SK-N-MC (cell line): ENCODE data around the gene LCE1A.

ENCODE experiments used
- DNase-seq: peaks from one replicate; pipeline ENCODE4 v3.0.0-alpha.2; 2011; ENCODE audit warnings: low read depth, low spot score
- H3K27ac ChIP-seq: fragments of 200-600 bp; sonication (generic); 2 replicates; pipeline ENCODE4 v1.5.1; 2016; ENCODE audit warnings: mixed run types
- H3K36me3 ChIP-seq: fragments of 200-600 bp; sonication (generic); 2 replicates; pipeline ENCODE4 v1.6.1; 2017; ENCODE audit warnings: antibody characterized with exemption, low read length, mixed read lengths; ENCODE audit not compliant: insufficient read depth
- H3K4me3 ChIP-seq: fragments of 200-600 bp; sonication (generic); 2 replicates; pipeline ENCODE4 v1.5.1; 2016
- H3K9ac ChIP-seq: fragments of 200-600 bp; sonication (generic); 2 replicates; pipeline ENCODE4 v1.8.0; 2017; ENCODE audit warnings: mixed run types, mixed read lengths; ENCODE audit not compliant: insufficient read length
- H3K9me3 ChIP-seq: fragments of 200-600 bp; sonication (generic); 2 replicates; pipeline ENCODE4 v1.6.1; 2017; ENCODE audit warnings: low read depth, mild to moderate bottlenecking, antibody characterized with exemption, low read length, moderate library complexity, mixed read lengths
- EZH2 ChIP-seq: fragments of 200-600 bp; sonication (generic); IDR thresholded peaks from one replicate; pipeline ENCODE4 v1.6.1; 2017; ENCODE audit warnings: antibody characterized with exemption
- FOXP2 ChIP-seq: optimal IDR thresholded peaks from 2 replicates; pipeline ENCODE3; 2011; ENCODE audit warnings: mild to moderate bottlenecking, moderate library complexity; ENCODE audit not compliant: insufficient read depth; ENCODE audit errors: extremely low read length, control extremely low read depth
- POLR2AphosphoS5 ChIP-seq: IDR thresholded peaks from 2 replicates; pipeline ENCODE4 v1.6.1; 2012; ENCODE audit warnings: mild to moderate bottlenecking, low read depth, low read length, borderline replicate concordance

LCE1A gene, protein sequence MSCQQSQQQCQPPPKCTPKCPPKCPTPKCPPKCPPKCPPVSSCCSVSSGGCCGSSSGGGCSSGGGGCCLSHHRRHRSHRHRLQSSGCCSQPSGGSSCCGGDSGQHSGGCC

DNA sequence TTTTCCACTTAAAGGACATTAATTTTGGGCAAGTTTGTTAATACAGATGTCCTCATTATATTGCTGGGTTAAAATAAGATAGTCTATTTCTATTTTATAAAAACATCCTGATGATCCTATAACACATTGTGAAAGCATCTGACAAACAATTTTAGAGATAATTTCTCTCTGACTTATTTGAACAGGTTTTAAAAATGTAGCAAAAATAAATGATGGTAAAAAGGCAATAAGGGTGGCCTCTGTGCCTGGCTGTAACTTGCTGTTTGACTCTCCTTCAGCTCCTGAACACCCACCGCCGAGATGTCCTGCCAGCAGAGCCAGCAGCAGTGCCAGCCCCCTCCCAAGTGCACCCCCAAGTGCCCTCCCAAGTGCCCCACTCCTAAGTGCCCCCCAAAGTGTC is at the start of gene LCE1A:
Gene LCE1A, plus strand, starts transcription at position 301 of the 400 bp plus-strand sequence. Its CDS starts 0 bp downstream, at position 301.
- Histone ChIP-seq H3K9me3 (no peaks in the 10 kb centered on the region), H3K9ac (no peak within 1 kb of the TSS), H3K4me3 (no peak within 1 kb of the TSS), H3K27ac (no peak within 1 kb of the TSS), H3K36me3 (no peaks in the 10 kb centered on the region)
- no peak for DNase-seq
- TF ChIP-seq POLR2AphosphoS5 (no peak), EZH2 (no peak), FOXP2 (no peak)

DNA sequence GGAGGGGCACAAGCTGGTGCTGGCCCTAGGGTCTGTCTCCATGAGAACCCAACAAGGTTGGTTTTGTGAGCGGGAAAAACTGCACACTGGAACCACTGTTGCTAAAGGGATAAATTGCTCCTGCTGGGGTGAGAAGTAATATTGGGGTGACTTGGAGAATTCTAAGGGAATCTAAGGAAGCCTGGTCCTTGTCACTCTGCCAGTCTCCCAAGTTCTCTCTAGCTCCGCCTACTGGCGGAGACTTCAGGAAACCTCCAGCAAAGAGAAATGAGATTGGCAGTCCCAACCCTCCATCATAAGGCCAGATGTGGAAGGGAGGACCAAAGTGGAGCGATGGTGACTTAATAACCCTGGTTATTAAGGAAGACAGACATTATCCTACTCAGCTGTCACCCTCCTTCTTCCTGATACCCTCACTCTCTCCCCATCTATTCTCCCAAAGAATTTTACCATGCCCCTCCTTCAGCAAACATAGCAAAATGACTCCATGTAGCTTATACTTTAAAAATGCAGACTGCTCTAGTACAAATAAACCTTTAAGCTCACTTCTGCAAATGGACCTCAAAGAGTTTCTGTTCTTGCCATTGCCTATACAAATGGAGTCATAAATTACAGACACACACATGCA is 49.6 kb upstream of the LCE1A start:
- DNase-seq: no peak
- Histone ChIP-seq H3K36me3 (no peaks in the 10 kb centered on the region), H3K9ac (no peak overlapping the region), H3K27ac (no peak overlapping the region), H3K9me3 (no peaks in the 10 kb centered on the region), H3K4me3 (no peak overlapping the region)
- TF ChIP-seq FOXP2: no peak
- no peak for TF ChIP-seq POLR2AphosphoS5
- no peak for TF ChIP-seq EZH2

DNA sequence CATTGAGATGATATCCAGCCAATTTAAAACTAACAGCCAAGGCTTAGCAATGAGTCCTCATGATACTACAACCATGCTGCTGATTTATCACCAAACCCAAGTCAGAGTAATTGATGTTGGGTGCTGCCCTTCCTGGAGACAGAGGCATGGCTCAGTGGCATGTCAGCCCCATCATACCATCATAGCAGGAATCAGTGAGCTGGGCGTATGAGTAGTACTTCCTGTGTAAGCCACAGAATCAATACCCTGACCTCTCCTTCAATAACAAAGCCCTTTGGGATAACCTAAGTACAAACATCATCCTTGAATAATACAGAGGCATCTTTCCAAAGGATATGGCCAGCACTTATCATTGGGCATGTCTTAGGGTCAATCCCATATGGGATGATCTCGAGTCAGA is 44.2 kb upstream of the LCE1A start:
- no peak overlapping the region for H3K27ac ChIP-seq
- H3K9me3 ChIP-seq: no peaks in the 10 kb centered on the region
- no peak overlapping the region for H3K9ac ChIP-seq
- H3K4me3 ChIP-seq: no peak overlapping the region
- H3K36me3 ChIP-seq: no peaks in the 10 kb centered on the region
- TF ChIP-seq FOXP2: no peak
- no peak for DNase-seq

DNA sequence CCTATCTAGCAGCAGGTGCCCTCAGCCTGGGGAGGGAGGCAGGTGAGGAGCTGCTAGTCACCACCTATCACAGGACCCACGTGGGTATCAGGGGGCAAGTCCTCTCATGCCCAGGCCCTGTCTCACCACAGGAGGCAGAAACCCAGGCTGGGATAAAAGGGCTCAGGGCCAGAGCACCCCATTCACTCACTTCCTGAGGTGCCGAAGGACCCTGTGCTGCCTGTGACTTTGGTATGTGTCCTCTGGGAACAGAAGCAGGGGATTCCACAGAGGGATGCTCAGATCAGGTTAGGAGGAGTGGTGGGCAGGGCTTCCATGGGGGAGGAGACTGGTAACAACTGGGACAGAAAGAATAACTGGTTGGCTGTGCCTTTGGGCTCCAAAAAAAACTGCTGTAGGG is 41.2 kb upstream of the LCE1A start, which contains the start of gene LCE1E:
Gene LCE1E, plus strand, starts transcription at position 181 of the 400 bp plus-strand sequence. CDS start 1,043 bp downstream, outside the sequence.
- TF ChIP-seq FOXP2 (no peak), EZH2 (no peak), POLR2AphosphoS5 (no peak)
- DNase-seq: no peak
- Histone ChIP-seq H3K9ac (no peak within 1 kb of the TSS), H3K9me3 (no peaks in the 10 kb centered on the region), H3K4me3 (no peak within 1 kb of the TSS), H3K27ac (no peak within 1 kb of the TSS), H3K36me3 (no peaks in the 10 kb centered on the region)

DNA sequence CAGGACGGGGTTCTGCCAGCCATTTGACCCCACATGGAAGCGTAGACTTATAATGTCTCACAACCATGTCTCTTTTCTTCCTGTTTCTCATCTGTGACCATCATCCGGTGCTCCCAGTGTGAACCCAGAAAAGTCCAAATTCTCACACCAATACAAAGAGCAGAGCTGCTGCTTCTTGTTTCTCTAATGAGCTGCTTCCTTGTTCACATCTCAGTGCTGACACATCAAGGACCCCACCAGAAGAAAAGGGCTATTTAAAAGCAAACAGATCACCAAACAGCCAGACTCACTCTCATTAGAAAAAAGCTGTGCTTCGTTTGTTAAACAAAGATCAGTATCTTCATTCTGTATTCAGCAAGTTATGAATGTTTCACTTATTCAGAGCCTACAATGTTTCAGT is 31.6 kb upstream of the LCE1A start:
- Histone ChIP-seq H3K27ac (no peak overlapping the region), H3K9ac (no peak overlapping the region), H3K36me3 (no peaks in the 10 kb centered on the region), H3K4me3 (no peak overlapping the region), H3K9me3 (no peaks in the 10 kb centered on the region)
- DNase-seq: no peak
- no peak for TF ChIP-seq POLR2AphosphoS5
- no peak for TF ChIP-seq FOXP2
- no peak for TF ChIP-seq EZH2

DNA sequence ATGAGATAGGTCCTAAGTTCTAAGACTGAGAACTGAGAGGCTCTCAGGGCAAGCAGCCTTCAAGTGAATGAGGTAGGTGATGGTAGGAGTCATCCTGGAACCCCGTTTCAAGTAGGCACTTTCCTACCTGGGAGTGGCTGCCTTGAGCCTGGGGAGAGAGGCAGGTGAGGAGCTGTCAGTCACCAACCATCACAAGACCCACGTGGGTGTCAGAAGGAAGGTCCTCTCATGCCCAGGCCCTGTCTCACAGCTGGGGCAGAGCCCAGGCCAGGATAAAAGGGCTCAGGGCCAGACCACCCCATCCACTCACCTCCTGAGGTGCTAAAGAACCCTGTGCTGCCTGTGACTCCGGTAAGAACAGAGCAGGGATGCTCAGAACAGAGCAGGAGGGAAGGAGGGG is 30.9 kb upstream of the LCE1A start, which contains the start of gene LCE1D:
Gene LCE1D, plus strand, starts transcription at position 301 of the 400 bp plus-strand sequence. CDS start 1,074 bp downstream, outside the sequence.
- DNase-seq: no peak
- Histone ChIP-seq H3K36me3 (no peaks in the 10 kb centered on the region), H3K4me3 (no peak within 1 kb of the TSS), H3K27ac (no peak within 1 kb of the TSS), H3K9me3 (no peaks in the 10 kb centered on the region), H3K9ac (no peak within 1 kb of the TSS)
- TF ChIP-seq FOXP2 (no peak), EZH2 (no peak), POLR2AphosphoS5 (no peak)

DNA sequence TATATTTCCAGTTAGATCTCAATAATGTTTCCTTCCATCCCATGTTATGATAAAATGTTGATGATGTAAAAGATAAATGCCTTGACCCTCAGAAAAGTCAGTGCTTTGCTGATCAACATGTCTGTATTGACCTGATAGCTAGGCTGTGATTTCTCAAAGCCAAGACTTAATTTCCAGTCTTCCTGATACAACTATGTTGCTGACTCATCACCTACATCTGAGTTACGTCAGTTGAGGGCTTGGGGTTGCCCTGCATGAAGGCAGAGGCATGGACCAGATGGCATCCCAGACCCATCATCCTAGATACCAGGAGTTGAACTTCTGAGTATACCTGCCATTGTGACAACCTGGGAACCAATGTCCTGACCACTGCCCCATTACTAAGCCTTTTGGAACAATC is 25.9 kb upstream of the LCE1A start:
- no peak overlapping the region for H3K27ac ChIP-seq
- no peaks in the 10 kb centered on the region for H3K9me3 ChIP-seq
- no peak for DNase-seq
- TF ChIP-seq FOXP2 (no peak), EZH2 (no peak), POLR2AphosphoS5 (no peak)
- H3K36me3 ChIP-seq: no peaks in the 10 kb centered on the region
- no peak overlapping the region for H3K4me3 ChIP-seq
- no peak overlapping the region for H3K9ac ChIP-seq

DNA sequence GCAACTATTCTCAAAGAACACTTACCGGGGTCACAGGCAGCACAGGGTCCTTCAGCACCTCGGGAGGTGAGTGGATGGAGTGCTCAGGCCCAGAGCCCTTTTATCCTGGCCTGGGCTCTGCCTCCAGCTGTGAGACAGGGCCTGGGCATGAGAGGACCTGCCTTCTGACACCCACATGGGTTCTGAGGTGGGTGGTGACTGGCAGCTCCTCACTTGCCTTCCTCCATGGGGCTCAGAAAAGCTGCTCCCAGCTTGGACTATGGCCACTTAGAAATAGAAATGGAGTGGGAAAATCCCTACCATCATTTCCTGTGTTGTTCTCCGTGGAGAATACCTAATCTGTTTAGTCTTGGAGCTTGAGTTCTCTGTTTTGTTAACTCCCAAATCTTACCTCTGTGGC is 20.7 kb upstream of the LCE1A start, which contains the start of gene LCE1C:
Gene LCE1C, minus strand, starts transcription at position 76 of the 400 bp plus-strand sequence. CDS start 1,173 bp downstream, outside the sequence.
- TF ChIP-seq POLR2AphosphoS5 (no peak), EZH2 (no peak), FOXP2 (no peak)
- no peak within 1 kb of the TSS for H3K4me3 ChIP-seq
- DNase-seq: no peak
- no peaks in the 10 kb centered on the region for H3K36me3 ChIP-seq
- no peak within 1 kb of the TSS for H3K27ac ChIP-seq
- no peak within 1 kb of the TSS for H3K9ac ChIP-seq
- no peaks in the 10 kb centered on the region for H3K9me3 ChIP-seq

DNA sequence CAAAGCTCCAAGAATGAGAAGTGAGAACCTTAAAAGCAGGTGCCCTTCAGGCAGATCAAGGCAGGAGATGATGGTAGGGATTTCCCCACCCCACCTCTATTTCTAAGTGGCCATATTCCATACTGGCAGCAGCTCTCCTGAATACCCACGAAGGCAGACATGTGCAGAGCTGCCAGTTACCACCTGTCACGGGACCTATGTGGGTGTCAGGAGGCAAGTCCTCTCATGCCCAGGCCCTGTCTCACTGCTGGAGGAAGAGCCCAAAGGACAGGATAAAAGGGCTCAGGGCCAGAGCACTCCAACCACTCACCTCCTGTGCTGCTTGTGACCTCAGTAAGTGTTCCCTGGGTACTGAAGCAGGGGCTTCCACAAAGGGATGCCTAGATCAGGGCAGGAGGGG is 16.2 kb upstream of the LCE1A start:
- Histone ChIP-seq H3K4me3 (no peak overlapping the region), H3K36me3 (no peaks in the 10 kb centered on the region), H3K9me3 (no peaks in the 10 kb centered on the region), H3K27ac (no peak overlapping the region), H3K9ac (no peak overlapping the region)
- DNase-seq: no peak
- no peak for TF ChIP-seq FOXP2
- TF ChIP-seq POLR2AphosphoS5: no peak
- no peak for TF ChIP-seq EZH2

DNA sequence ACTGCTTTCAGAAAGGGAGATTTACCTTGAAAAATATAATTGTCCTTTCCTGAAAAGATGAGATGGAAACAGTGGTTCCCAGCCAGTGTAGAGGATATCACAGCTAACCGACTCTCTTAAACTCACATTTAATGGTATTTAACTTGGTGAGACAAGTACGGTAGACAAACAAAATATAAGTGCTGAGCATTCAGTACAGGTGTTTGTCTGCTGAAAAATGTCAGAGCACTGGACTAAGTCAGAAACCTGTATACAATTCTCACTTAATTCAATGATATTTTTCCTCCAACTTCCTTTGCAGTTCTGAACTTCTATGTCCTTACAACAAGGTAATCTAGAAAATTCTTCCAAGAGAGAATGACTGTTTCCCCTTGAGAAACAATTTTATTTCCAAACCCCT is 15.6 kb upstream of the LCE1A start, which contains the start of gene LCE1B:
Gene LCE1B, plus strand, starts transcription at position 301 of the 400 bp plus-strand sequence. CDS start 476 bp downstream, outside the sequence.
- no peak within 1 kb of the TSS for H3K4me3 ChIP-seq
- no peaks in the 10 kb centered on the region for H3K36me3 ChIP-seq
- no peak within 1 kb of the TSS for H3K27ac ChIP-seq
- no peak for DNase-seq
- no peaks in the 10 kb centered on the region for H3K9me3 ChIP-seq
- TF ChIP-seq EZH2 (no peak), FOXP2 (no peak), POLR2AphosphoS5 (no peak)
- H3K9ac ChIP-seq: no peak within 1 kb of the TSS
